Stimulated activated naive CD8-positive, alpha-beta T cell treated with anti-CD3 and anti-CD28 coated beads, Interleukin-15, Interleukin-2, amounts not matched to agents 100 ng/mL and 50 ng/mL, for 24 hours (primary cell): ENCODE data around the gene EIF2S3.
"Not testable (repeated sequence)": the region's sequence is repeated elsewhere in the genome, so short reads cannot be mapped to it uniquely, and the experiment has no call there.

ENCODE experiments used
- H3K27ac Mint-ChIP-seq: one replicate; pipeline ENCODE4 v1.8.0; 2021; ENCODE audit warnings: mild to moderate bottlenecking, mixed read lengths
- H3K27me3 Mint-ChIP-seq: one replicate; pipeline ENCODE4 v1.8.0; 2021; ENCODE audit warnings: mixed read lengths
- H3K36me3 Mint-ChIP-seq: one replicate; pipeline ENCODE4 v1.8.0; 2021; ENCODE audit warnings: low read depth, mixed read lengths
- H3K4me1 Mint-ChIP-seq: one replicate; pipeline ENCODE4 v1.8.0; 2021; ENCODE audit warnings: low read depth, mixed read lengths
- H3K4me3 Mint-ChIP-seq: one replicate; pipeline ENCODE4 v1.8.0; 2021; ENCODE audit warnings: mild to moderate bottlenecking, mixed read lengths
- H3K9me3 Mint-ChIP-seq: one replicate; pipeline ENCODE4 v1.8.0; 2021; ENCODE audit warnings: mixed read lengths

Gene EIF2S3

DNA sequence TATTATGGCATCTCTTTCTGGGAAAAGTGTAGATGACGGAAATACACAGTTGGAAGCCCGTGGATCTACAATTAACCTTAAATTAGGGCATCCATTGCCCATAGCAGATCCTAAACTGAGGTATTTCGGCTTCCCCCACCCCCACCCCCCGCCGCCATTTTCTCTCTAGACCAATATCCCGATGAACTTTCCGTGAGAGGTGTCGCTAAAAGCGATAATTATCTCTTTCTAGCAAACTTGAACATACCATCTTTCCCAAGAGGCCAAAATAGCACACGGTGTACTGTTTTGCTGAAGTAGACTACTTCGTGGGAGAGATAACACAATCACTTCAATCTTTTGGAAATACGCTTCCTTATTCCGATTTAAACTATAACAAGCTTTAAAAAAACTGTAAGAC lies 28.3 kb upstream of the EIF2S3 start:
- peak overlapping the region; percentile 82 for H3K27ac Mint-ChIP-seq
- no peaks in the 10 kb centered on the region for H3K9me3 Mint-ChIP-seq
- no peaks in the 10 kb centered on the region for H3K27me3 Mint-ChIP-seq
- peak overlapping the region; percentile 83 for H3K4me3 Mint-ChIP-seq
- peaks cover 19% of the 10 kb centered on the region for H3K4me1 Mint-ChIP-seq
- H3K36me3 Mint-ChIP-seq, result peaks cover 11% of the 10 kb centered on the region

DNA sequence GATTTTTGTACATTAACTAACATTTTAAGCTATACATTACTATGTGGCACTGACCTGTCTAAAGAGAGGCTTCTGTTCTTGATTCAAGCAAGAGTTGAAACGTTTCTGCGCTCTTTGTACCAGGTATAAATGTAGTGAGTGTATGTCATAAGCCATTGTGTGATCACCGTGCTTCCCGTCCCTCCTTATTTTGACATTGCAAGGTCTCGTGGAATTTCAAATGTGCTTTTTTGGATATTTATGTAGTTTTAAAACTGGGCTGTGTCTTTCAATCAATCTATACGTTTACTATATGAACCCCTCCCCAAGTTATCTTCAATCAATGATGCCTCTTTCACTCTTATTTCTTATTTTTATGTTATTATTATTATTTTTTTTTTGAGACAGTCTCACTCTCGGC lies 27.7 kb upstream of the EIF2S3 start, which contains the start of gene KLHL15:
TSS of gene KLHL15 (minus strand) at position 101 of the 400 bp plus-strand sequence. CDS start 20,493 bp downstream, outside the sequence.
- no peaks in the 10 kb centered on the region for H3K9me3 Mint-ChIP-seq
- H3K36me3 Mint-ChIP-seq, result peaks cover 5% of the 10 kb centered on the region
- peak within 1 kb of the TSS; percentile 82 for H3K27ac Mint-ChIP-seq
- peak within 1 kb of the TSS; percentile 83 for H3K4me3 Mint-ChIP-seq
- H3K4me1 Mint-ChIP-seq, result peaks cover 13% of the 10 kb centered on the region
- H3K27me3 Mint-ChIP-seq, result no peaks in the 10 kb centered on the region

- H3K4me1 Mint-ChIP-seq, result peaks cover 12% of the 10 kb centered on the region
- no peaks in the 10 kb centered on the region for H3K27me3 Mint-ChIP-seq
- H3K36me3 Mint-ChIP-seq, result peaks cover 4% of the 10 kb centered on the region
- H3K27ac Mint-ChIP-seq, result no peak overlapping the region
- H3K4me3 Mint-ChIP-seq, result no peak overlapping the region
- no peaks in the 10 kb centered on the region for H3K9me3 Mint-ChIP-seq
Measured at GRCh38 chrX:24027985-24028384, 26.8 kb upstream of the EIF2S3 start.

GRCh38 chrX:24030597-24030996 lies 24.2 kb upstream of the EIF2S3 start:
- no peak overlapping the region for H3K27ac Mint-ChIP-seq
- peaks cover 8% of the 10 kb centered on the region for H3K4me1 Mint-ChIP-seq
- no peak overlapping the region for H3K4me3 Mint-ChIP-seq
- H3K36me3 Mint-ChIP-seq, result no peaks in the 10 kb centered on the region
- H3K9me3 Mint-ChIP-seq, result no peaks in the 10 kb centered on the region
- no peaks in the 10 kb centered on the region for H3K27me3 Mint-ChIP-seq

DNA sequence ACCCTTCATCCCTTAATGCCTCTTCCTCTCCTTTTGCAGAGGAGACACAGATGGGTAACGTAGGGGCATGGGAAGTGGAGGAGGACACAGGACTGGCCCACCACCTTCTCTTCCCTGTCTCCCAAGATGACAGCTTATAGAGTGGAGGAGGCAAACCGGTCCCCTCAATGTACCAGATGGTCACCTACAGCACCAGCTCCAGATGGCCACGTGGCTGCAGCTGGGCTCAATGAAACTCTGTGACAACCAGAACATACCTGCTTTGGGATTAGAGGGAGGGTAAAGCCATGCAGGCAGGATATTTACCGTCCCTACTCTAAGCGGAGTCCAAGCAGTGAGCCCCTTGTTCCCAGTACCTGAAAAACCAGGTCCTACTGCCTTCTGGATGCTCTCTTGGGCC lies 20.3 kb upstream of the EIF2S3 start:
- Mint-ChIP-seq H3K27ac (no peak overlapping the region), H3K27me3 (no peaks in the 10 kb centered on the region), H3K4me1 (no peaks in the 10 kb centered on the region), H3K9me3 (no peaks in the 10 kb centered on the region), H3K36me3 (no peaks in the 10 kb centered on the region), H3K4me3 (no peak overlapping the region)

GRCh38 chrX:24037729-24038128 lies 17.0 kb upstream of the EIF2S3 start:
- H3K4me3 Mint-ChIP-seq, result no peak overlapping the region
- no peaks in the 10 kb centered on the region for H3K36me3 Mint-ChIP-seq
- H3K4me1 Mint-ChIP-seq, result no peaks in the 10 kb centered on the region
- H3K9me3 Mint-ChIP-seq, result no peaks in the 10 kb centered on the region
- no peaks in the 10 kb centered on the region for H3K27me3 Mint-ChIP-seq
- no peak overlapping the region for H3K27ac Mint-ChIP-seq

GRCh38 chrX:24046060-24046459 lies 8.7 kb upstream of the EIF2S3 start:
- H3K27ac Mint-ChIP-seq, result not testable (repeated sequence)

DNA sequence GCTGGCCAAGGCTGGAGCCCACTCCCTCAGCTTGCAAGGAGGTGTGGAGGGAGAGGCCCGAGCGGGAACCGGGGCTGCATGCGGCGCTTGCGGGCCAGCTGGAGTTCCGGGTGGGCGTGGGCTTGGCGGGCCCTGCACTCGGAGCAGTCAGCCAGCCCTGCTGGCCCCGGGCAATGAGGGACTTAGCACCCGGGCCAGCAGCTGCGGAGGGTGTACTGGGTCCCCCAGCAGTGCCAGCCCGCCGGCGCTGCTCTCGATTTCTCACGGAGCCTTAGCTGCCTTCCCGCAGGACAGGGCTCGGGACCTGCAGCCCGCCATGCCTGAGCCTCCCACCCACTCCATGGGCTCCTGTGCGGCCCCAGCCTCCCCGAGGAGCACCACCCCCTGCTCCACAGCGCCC lies 5.1 kb upstream of the EIF2S3 start:
- H3K9me3 Mint-ChIP-seq, H3K27ac Mint-ChIP-seq, H3K27me3 Mint-ChIP-seq, H3K4me1 Mint-ChIP-seq, H3K36me3 Mint-ChIP-seq, H3K4me3 Mint-ChIP-seq: not testable (repeated sequence)

More at GRCh38 chrX:24046060-24046459, 8.7 kb upstream of the EIF2S3 start:
- H3K4me3 Mint-ChIP-seq, H3K27me3 Mint-ChIP-seq, H3K4me1 Mint-ChIP-seq, H3K36me3 Mint-ChIP-seq, H3K9me3 Mint-ChIP-seq: not testable (repeated sequence)

DNA sequence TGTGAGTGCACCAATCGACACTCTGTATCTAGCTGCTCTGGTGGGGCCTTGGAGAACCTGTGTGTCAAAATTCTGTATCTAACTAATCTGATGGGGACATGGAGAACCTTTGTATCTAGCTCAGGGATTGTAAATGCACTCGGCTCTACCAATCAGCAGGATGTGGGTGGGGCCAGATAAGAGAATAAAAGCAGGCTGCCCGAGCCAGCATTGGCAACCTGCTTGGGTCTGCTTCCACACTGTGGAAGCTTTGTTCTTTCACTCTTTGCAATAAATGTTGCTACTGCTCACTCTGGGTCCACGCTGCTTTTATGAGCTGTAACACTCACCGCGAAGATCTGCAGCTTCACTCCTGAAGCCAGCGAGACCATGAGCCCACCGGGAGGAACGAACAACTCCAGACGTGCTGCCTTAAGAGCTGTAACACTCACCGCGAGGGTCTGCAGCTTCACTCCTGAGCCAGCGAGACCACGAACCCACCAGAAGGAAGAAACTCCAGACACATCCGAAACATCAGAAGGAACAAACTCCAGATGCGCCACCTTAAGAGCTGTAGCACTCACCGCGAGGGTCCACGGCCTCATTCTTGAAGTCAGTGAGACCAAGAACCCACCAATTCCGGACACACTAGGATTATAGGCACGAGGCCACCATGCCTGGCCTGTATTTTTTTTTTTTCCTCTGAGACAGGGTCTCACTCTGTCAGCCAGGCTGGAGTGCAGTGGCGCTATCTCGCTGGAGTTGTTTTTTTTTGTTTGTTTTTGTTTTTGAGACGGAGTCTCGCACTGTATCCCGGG lies 4.0 kb upstream of the EIF2S3 start:
- H3K4me1 Mint-ChIP-seq, H3K9me3 Mint-ChIP-seq: not testable (repeated sequence)

DNA sequence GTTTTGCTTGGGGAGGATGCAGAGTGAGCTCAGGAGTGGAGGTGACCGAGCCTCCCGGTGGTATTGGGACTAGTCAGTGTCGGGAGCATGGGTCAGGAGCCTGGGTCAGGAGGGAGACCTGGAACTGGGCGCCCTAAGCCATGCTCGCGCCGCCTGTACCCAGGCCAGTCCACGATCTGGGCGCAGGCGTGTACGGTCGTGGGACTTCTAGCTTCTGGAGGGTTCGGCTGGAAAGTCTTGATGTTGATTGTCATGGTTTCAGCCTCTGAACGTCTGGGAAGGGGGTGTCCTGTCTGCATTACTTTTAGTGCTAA lies 244 bp downstream of the EIF2S3 start:
- no peak overlapping the region for H3K4me3 Mint-ChIP-seq
- H3K27me3 Mint-ChIP-seq, result no peaks in the 10 kb centered on the region
- peaks cover 13% of the 10 kb centered on the region for H3K4me1 Mint-ChIP-seq
- H3K9me3 Mint-ChIP-seq, result no peaks in the 10 kb centered on the region
- no peak overlapping the region for H3K27ac Mint-ChIP-seq
- peaks cover 21% of the 10 kb centered on the region for H3K36me3 Mint-ChIP-seq

More for the DNA sequence above, 4.0 kb upstream of the EIF2S3 start:
- H3K4me3 Mint-ChIP-seq, H3K27ac Mint-ChIP-seq, H3K27me3 Mint-ChIP-seq, H3K36me3 Mint-ChIP-seq: not testable (repeated sequence)

DNA sequence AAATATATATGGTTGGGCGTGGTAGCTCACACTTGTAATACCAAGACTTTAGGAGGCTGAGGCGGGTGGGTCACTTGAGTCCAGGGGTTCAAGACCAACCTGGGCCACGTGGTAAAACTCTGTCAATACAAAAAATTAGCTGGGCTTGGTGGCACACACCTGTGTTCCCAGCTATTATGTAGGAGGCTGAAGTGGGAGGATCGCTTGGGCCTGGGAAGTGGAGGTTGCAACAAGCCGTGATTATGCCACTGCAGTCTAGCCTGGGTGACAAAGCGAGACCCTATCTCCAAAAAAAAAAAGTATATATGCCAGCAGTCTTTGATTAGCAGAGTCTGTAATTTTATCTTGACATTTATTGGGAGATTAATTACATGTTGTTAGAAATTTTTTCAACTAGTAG lies 8.7 kb downstream of the EIF2S3 start:
- Mint-ChIP-seq H3K27ac (no peak overlapping the region), H3K4me1 (peaks cover 7% of the 10 kb centered on the region), H3K9me3 (no peaks in the 10 kb centered on the region), H3K4me3 (no peak overlapping the region), H3K36me3 (peaks cover 62% of the 10 kb centered on the region), H3K27me3 (no peaks in the 10 kb centered on the region)

DNA sequence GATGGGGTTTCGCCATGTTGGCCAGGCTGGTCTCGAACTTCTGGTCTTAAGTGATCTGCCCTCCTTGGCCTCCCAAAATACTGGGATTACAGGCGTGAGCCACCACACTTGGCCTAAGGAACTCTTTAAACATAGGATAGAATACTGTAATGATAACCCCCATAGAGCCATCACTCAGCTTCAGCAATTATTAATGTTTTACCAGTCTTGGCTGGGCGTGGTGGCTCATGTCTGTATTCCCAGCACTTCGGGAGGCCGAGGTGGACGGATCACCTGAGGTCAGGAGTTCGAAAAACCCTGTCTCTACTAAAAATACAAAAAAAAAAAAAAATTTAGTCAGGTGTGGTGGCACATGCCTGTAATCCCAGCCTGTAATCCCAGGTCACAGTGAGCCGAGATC lies 15.1 kb downstream of the EIF2S3 start:
- Mint-ChIP-seq H3K36me3 (peaks cover 48% of the 10 kb centered on the region), H3K27me3 (no peaks in the 10 kb centered on the region), H3K27ac (no peak overlapping the region), H3K4me3 (no peak overlapping the region), H3K4me1 (no peaks in the 10 kb centered on the region), H3K9me3 (no peaks in the 10 kb centered on the region)

DNA sequence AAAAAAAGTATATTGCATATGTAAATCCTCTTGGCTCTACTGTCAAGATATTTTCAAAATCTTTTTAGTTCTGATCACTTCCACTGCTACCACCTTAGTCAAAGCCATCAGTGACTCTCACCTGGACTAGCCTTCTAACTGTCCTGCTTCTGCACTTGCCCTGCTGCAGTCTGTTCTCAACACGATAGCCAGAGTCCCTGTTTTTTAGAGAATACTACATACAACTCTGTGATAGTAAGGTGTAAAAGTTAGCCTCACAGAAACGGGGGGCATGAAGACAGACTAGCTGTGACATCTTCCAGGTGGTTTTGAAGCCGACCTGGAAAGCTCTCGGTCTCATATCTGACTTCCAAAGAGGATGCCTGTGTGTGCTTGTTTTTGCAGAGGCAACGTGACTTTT lies 24.7 kb downstream of the EIF2S3 start:
- H3K9me3 Mint-ChIP-seq, result no peaks in the 10 kb centered on the region
- no peak overlapping the region for H3K4me3 Mint-ChIP-seq
- H3K27ac Mint-ChIP-seq, result peak overlapping the region; percentile 89

DNA sequence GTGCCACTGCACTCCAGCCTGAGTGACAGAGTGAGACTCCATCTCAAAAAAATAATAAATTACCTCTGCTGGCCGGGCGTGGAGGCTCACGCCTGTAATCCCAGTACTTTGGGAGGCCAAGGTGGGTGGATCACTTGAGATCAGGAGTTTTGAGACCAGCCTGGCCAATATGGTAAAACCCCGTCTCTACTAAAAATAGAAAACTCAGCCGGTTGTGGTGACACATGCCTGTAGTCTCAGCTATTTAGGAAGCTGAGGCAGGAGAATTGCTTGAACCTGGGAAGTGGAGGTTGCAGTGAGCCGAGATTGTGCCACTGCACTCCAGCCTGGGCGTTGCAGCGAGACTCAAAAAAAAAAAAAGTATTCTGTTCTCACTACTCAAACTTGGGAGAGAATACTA lies 25.5 kb downstream of the EIF2S3 start:
- peaks cover 33% of the 10 kb centered on the region for H3K4me1 Mint-ChIP-seq
- not testable (repeated sequence) for H3K4me3 Mint-ChIP-seq, H3K9me3 Mint-ChIP-seq, H3K27me3 Mint-ChIP-seq
- H3K36me3 Mint-ChIP-seq, result peaks cover 31% of the 10 kb centered on the region
- peak overlapping the region; percentile 89 for H3K27ac Mint-ChIP-seq

More for the DNA sequence above, 24.7 kb downstream of the EIF2S3 start:
- H3K36me3 Mint-ChIP-seq, result peaks cover 38% of the 10 kb centered on the region
- peaks cover 33% of the 10 kb centered on the region for H3K4me1 Mint-ChIP-seq
- no peaks in the 10 kb centered on the region for H3K27me3 Mint-ChIP-seq

- H3K27me3 Mint-ChIP-seq, result no peaks in the 10 kb centered on the region
- peak overlapping the region; percentile 89 for H3K27ac Mint-ChIP-seq
- peak overlapping the region; percentile 22 for H3K4me3 Mint-ChIP-seq
- H3K9me3 Mint-ChIP-seq, result no peaks in the 10 kb centered on the region
- peaks cover 33% of the 10 kb centered on the region for H3K4me1 Mint-ChIP-seq
- peaks cover 26% of the 10 kb centered on the region for H3K36me3 Mint-ChIP-seq
Measured at GRCh38 chrX:24080704-24081103, 25.9 kb downstream of the EIF2S3 start.

- peaks cover 33% of the 10 kb centered on the region for H3K4me1 Mint-ChIP-seq
- H3K9me3 Mint-ChIP-seq, result no peaks in the 10 kb centered on the region
- H3K27me3 Mint-ChIP-seq, result no peaks in the 10 kb centered on the region
- H3K27ac Mint-ChIP-seq, result no peak overlapping the region
- peaks cover 16% of the 10 kb centered on the region for H3K36me3 Mint-ChIP-seq
- H3K4me3 Mint-ChIP-seq, result peak overlapping the region; percentile 13
Measured at GRCh38 chrX:24081661-24082154, 27.0 kb downstream of the EIF2S3 start.
